ENCODE data around the gene EHMT1. TPM values are rescaled to one million over a fixed set of nuclear protein-coding genes. Genes with fewer than 3 reads are reported as not detected.

The EHMT1 gene
- total RNA-seq, 2 donors from 2014 or later: 24.1 to 34.6 TPM

- Histone ChIP-seq H3K36me3 (peaks cover 28% of the 10 kb centered on the region), H3K4me1 (peaks cover 0 to 10% of the 10 kb centered on the region in 2 donors), H3K27ac (no peak overlapping the region), H3K27me3 (no peaks in the 10 kb centered on the region), H3K9me3 (no peaks in the 10 kb centered on the region), H3K4me3 (no peak overlapping the region)
- DNase-seq (ENCODE audit: low spot score): no peak
- no peak for TF ChIP-seq CTCF (IDR thresholded peaks at IDR 0.05)
These were observed 125.9 kb downstream of the EHMT1 start for GRCh38 chr9:137744632-137745183.

- H3K4me3 ChIP-seq: no peak overlapping the region
- no peak overlapping the region for H3K27ac ChIP-seq
- peaks cover 28% of the 10 kb centered on the region for H3K36me3 ChIP-seq
- no peak for DNase-seq (ENCODE audit: low spot score)
- no peak for TF ChIP-seq CTCF (IDR thresholded peaks at IDR 0.05)
- peaks cover 0 to 1% of the 10 kb centered on the region in 2 donors for H3K4me1 ChIP-seq
- H3K9me3 ChIP-seq: no peaks in the 10 kb centered on the region
- no peaks in the 10 kb centered on the region for H3K27me3 ChIP-seq
These were observed 126.8 kb downstream of the EHMT1 start for GRCh38 chr9:137745541-137745991.

GRCh38 chr9:137748311-137748710 is 129.5 kb downstream of the EHMT1 start:
- Histone ChIP-seq H3K27ac (no peak overlapping the region), H3K36me3 (peaks cover 37% of the 10 kb centered on the region), H3K4me1 (no peaks in the 10 kb centered on the region), H3K27me3 (no peaks in the 10 kb centered on the region), H3K9me3 (no peaks in the 10 kb centered on the region), H3K4me3 (no peak overlapping the region)
- no peak for TF ChIP-seq CTCF (IDR thresholded peaks at IDR 0.05)
- no peak for DNase-seq (ENCODE audit: low spot score)

GRCh38 chr9:137748741-137749140 is 129.9 kb downstream of the EHMT1 start:
- Histone ChIP-seq H3K9me3 (no peaks in the 10 kb centered on the region), H3K27me3 (no peaks in the 10 kb centered on the region), H3K4me3 (no peak overlapping the region), H3K36me3 (peaks cover 33% of the 10 kb centered on the region), H3K4me1 (no peaks in the 10 kb centered on the region), H3K27ac (no peak overlapping the region)
- no peak for TF ChIP-seq CTCF (IDR thresholded peaks at IDR 0.05)
- DNase-seq (ENCODE audit: low spot score): no peak

- no peaks in the 10 kb centered on the region for H3K27me3 ChIP-seq
- H3K4me1 ChIP-seq: no peaks in the 10 kb centered on the region
- DNase-seq (ENCODE audit: low spot score): no peak
- no peaks in the 10 kb centered on the region for H3K9me3 ChIP-seq
- TF ChIP-seq CTCF (IDR thresholded peaks at IDR 0.05): no peak
- H3K36me3 ChIP-seq: peaks cover 31% of the 10 kb centered on the region
- no peak overlapping the region for H3K4me3 ChIP-seq
- no peak overlapping the region for H3K27ac ChIP-seq
These were observed 130.7 kb downstream of the EHMT1 start for GRCh38 chr9:137749511-137749910.

- DNase-seq (ENCODE audit: low spot score): no peak
- peaks cover 31% of the 10 kb centered on the region for H3K36me3 ChIP-seq
- H3K4me3 ChIP-seq: no peak overlapping the region
- TF ChIP-seq CTCF (IDR thresholded peaks at IDR 0.05): no peak
- no peak overlapping the region for H3K27ac ChIP-seq
- no peaks in the 10 kb centered on the region for H3K4me1 ChIP-seq
- no peaks in the 10 kb centered on the region for H3K9me3 ChIP-seq
- no peaks in the 10 kb centered on the region for H3K27me3 ChIP-seq
These were observed 131.2 kb downstream of the EHMT1 start for GRCh38 chr9:137750007-137750406.

Measured in right atrium auricular region (tissue), 2 donors.